DND-41 (cell line): ENCODE results near the gene ZBTB1.

Experiments
- EZH2 ChIP-seq: IDR thresholded peaks from 3 replicates; pipeline ENCODE4 v1.6.1; 2012; ENCODE audit warnings: borderline replicate concordance, low read depth, mild to moderate bottlenecking, moderate library complexity, low read length, inconsistent platforms; ENCODE audit not compliant: severe bottlenecking
- TF ChIP-seq, protein P1 (sequence below): IDR thresholded peaks from 2 replicates; pipeline ENCODE4 v1.5.1; 2012; ENCODE audit warnings: borderline replicate concordance, low read length, moderate library complexity, mild to moderate bottlenecking; ENCODE audit not compliant: poor library complexity, severe bottlenecking; ENCODE audit errors: extremely low read depth

DNA sequence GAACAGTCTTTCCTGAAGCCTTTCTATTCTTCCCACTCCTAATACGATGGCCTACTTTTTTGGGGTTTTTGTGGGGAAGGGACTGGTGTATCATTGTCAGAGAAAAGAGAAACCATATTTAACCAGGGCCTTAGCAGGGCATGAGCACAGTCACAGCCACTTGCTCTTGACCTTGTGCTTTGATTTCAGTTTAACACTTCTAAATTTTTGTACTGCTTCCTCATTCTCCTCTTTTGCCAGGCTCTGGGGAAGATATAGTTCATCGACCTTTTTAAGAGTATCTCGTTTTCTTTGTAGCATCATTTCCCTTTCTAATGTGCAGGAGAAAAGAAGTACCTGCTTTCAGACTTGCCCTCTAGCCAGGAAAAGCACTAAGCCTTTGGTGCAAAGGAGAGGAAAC lies 2.2 kb downstream of the ZBTB1 start:
- TF ChIP-seq, protein P1, sequence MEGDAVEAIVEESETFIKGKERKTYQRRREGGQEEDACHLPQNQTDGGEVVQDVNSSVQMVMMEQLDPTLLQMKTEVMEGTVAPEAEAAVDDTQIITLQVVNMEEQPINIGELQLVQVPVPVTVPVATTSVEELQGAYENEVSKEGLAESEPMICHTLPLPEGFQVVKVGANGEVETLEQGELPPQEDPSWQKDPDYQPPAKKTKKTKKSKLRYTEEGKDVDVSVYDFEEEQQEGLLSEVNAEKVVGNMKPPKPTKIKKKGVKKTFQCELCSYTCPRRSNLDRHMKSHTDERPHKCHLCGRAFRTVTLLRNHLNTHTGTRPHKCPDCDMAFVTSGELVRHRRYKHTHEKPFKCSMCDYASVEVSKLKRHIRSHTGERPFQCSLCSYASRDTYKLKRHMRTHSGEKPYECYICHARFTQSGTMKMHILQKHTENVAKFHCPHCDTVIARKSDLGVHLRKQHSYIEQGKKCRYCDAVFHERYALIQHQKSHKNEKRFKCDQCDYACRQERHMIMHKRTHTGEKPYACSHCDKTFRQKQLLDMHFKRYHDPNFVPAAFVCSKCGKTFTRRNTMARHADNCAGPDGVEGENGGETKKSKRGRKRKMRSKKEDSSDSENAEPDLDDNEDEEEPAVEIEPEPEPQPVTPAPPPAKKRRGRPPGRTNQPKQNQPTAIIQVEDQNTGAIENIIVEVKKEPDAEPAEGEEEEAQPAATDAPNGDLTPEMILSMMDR, result no peak
- TF ChIP-seq EZH2, result no peak
